Left ventricle myocardium superior (tissue), 1 donor: ENCODE measurements around the gene CDS2. TPM values are rescaled to one million over a fixed set of nuclear protein-coding genes. Genes with fewer than 3 reads are reported as not detected.

Source experiments
- ATAC-seq: fragments of 200-7000 bp; cut with Tn5 transposase; one replicate; pipeline ENCODE4 v1.9.1; 2020; ENCODE audit warnings: mild to moderate bottlenecking, moderate library complexity
- DNase-seq: peaks from one replicate; pipeline ENCODE4 v3.0.0-alpha.2; 2020
- intact Hi-C: fragments of 100-400 bp; cut with micrococcal nuclease; formaldehyde crosslinking; loops from one replicate; pipeline ENCODE4 v1.11.0; 2022
- total RNA-seq: library from RNA; stranded (reverse); fragmentation: NEBNext Ultra II Directional; extraction: Animal tissue kit (Norgen Biotek cat#: 25700); gene quantifications from one replicate; pipeline ENCODE4 v1.2.1, GENCODE V29; 2021
- donor health status: DM: no; HTN: yes; CAD: no; lungs with severe emphysema.

CDS2 gene
- total RNA-seq, 1 donor from 2014 or later: 68.9 TPM

DNA sequence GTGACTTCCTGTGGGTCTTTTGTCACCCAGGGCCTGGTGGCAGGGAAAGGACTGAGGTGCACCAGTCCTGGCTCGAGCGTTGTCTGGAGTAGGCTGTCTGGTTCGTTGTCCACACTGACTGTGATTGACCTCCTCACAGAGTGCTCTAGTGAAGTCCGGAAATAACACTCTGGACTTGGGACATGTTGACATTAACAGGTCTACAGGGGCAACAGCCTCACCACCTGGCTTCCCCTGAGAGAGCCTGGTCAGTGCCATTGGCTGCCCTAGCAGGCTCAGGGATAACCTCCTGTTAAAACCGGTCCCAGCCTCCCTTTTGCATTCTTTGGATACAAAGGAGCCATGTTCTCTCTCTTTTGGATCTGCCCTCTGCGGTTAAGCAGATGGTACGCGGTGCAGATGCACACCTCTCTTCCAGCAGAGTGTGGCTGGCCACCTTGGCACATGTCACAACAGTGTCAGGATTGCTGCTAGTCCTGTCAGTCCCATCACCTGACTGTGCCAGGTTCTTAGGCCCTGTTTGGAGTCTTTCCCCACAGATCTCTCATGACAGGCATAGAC lies 46.2 kb downstream of the CDS2 start:
- intact Hi-C loops: no loop called here
- ATAC-seq (peak; percentile 4), DNase-seq (no peak)

GRCh38 chr20:5173751-5174150 lies 46.9 kb downstream of the CDS2 start:
- ATAC-seq: no peak
- intact Hi-C loops: no loop called here
- DNase-seq: no peak

DNA sequence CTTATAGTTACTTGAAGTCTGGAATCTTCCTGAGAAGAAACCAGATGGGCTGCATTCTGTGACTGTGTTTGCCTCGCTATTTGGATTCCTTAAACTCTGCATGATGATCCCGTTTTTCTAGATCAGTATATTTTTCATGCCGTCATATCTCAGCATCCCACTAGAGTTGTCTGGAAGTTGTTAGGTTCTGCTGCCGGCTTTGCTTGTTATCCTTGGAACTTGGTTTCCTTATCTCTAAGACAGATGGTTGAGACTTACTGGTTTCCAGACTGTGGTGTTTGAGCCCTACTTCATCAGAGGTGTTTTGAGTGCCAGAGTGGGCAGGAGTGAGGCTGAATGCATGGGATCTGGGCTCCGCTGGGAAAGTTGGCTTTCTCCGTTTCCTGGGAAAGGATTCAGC lies 50.3 kb downstream of the CDS2 start:
- intact Hi-C loops: no loop called here
- no peak for DNase-seq
- no peak for ATAC-seq

DNA sequence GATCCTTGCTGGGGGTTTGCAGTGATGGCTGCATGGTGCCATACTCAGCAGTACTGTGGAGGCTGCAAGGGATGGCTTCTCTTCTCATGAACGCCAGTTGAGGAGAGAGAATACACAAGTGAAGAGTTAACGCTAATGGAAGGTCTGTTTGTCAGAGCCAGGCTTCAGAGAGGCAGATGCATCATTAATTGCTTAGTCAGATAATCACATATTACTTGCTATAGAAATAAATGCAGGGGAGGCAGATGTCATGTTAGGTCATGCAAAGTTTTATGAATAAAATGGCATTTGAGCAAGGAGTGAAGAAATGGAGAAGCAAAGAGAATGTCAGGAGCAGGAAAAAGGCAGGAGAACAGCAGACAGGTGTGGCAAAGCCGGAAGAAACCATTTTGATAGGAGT lies 51.2 kb downstream of the CDS2 start:
- intact Hi-C loops: no loop called here
- no peak for ATAC-seq
- DNase-seq: no peak

DNA sequence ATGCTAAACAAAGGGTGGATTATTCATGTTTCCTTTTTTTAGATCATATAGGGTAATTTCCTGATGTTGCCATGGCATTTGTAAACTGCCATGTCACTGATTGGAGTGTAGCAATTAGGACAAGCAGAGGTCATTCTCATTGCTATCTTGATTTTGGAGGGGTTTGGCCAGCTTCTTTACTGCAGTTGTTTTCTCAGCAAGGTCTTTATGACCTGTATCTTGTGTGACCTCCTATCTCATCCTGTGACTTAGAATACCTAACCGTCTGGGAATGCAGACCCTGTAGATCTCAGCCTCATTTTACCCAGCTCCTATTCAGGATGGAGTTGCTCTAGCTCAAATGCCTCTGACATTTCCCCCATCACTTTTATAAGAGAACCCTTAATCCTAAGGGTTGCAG lies 53.6 kb downstream of the CDS2 start:
- no peak for DNase-seq
- intact Hi-C loops: no loop called here
- no peak for ATAC-seq

DNA sequence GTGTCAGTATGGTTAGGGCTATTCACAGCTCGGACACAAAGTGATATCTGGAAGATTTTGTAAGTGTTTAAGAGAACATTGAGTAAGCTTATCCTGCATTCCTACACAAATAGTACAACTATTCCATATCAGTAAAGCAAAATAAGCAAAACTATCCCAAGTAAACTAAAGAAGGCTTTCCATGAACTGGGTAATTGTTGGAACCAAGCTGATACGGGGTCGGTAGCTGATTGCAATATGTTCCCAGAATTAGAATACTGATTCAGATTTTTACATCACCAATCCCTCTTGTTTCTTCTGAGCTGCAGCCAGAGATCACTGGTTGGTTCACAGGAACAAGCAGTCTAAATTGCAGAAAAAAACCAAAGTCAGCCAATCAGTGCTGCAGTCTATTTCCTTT lies 54.1 kb downstream of the CDS2 start:
- DNase-seq (no peak), ATAC-seq (no peak)
- intact Hi-C loops: no loop called here

DNA sequence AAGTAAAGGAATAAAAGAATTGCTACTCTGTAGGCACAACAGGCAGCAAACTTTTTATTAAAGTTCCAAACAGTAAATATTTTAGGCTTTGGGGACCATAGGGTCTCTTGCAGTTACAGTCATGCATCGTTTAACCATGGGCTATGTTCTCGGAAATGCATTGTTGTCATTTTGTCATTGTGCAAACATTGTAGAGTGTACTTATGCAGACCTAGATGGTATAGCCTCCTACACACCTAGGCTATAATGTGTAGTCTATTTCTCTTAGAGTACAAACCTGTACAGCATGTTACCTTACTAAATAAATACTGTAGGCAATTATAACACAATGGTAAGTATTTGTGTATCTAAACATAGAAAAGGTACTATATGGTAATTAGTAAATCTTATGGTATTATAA lies 54.7 kb downstream of the CDS2 start:
- ATAC-seq (no peak), DNase-seq (no peak)
- intact Hi-C loops: no loop called here

DNA sequence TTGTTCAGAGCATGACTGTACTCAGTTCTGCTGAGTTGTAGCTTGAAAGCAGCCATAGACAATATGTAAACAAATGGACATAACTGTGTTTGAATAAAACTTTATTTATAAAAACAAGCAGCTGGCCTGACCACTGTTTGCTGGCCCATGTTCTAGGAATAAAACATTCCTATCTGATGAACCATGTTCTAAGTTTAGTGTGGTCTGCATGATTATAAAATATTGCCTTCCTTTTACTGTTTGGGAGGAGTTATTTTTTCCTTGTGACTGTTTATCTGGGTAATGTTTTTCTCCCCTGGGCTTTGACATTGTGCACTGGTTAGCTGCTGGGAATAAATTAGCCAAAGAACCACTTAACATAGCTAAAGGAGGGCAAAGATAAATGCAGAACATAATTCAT lies 55.1 kb downstream of the CDS2 start:
- ATAC-seq (peak; percentile 76), DNase-seq (no peak)
- intact Hi-C loops: no loop called here

GRCh38 chr20:5182615-5183254 lies 55.9 kb downstream of the CDS2 start:
- no peak for DNase-seq
- ATAC-seq: peak; percentile 8
- intact Hi-C loops: no loop called here

DNA sequence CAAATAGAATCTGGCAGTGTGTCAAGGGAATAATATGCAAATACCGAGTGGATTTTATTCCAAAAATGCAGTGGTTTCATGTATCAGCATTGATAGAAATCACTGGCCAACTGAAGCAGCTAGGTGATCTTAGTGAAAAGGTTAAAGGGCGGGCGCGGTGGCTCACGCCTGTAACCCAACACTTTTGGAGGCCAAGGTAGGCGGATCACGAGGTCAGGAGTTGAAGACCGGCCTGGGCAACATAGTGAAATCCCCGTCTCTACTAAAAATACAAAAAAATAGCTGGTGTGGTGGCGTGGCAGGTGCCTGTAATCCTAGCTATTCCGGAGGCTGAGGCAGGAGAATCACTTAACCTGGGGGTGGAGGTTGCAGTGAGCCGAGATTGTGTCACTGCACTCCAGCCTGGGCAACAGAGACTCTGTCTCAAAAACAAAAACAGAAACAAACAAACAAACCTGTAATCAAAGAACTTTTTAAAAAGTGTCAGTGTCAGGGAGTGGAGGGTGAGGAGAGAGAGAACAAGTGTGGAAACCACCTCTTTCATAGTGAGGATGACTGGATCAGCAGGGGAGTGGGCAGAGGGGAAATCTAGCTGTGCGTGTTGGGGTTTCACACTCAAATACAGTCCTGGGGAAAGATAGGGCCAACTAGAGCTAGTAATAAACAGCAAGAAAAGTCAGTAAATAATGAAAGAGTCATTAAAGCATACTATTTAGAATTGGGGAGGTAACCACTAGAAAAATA lies 57.1 kb downstream of the CDS2 start:
- intact Hi-C loops: no loop called here
- DNase-seq: no peak
- ATAC-seq: no peak

GRCh38 chr20:5184684-5185083 lies 57.9 kb downstream of the CDS2 start:
- DNase-seq: no peak
- ATAC-seq: no peak
- intact Hi-C loops: no loop called here

GRCh38 chr20:5187122-5187521 lies 60.3 kb downstream of the CDS2 start:
- ATAC-seq (peak; percentile 24), DNase-seq (no peak)
- intact Hi-C loops: no loop called here

DNA sequence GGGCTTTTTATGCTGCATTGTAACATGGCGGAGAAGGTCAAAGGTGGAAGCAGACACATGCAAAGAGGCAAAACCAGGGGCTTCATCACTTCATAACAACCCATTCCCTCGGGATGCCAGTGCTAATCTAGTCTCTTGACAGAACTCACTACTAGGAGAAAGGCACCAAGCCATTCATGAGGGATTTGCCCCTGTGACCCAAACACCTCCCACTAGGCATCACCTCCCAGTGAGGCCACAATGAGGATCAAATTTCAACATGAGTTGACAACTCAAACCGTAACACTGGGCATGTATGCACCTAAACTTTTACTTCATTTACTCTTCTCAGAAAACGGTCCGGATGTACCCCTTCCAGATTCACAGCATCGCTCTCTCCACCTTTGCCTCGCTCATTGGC lies 61.9 kb downstream of the CDS2 start:
- ATAC-seq (no peak), DNase-seq (no peak)
- intact Hi-C loops: no loop called here

- ATAC-seq: no peak
- intact Hi-C loops: loop anchor here (5.0 kb wide), 1 partner anchor 63 kb away; the partner anchor contains the start of gene CDS2
- no peak for DNase-seq
Observed at GRCh38 chr20:5189917-5190316, 63.1 kb downstream of the CDS2 start.

DNA sequence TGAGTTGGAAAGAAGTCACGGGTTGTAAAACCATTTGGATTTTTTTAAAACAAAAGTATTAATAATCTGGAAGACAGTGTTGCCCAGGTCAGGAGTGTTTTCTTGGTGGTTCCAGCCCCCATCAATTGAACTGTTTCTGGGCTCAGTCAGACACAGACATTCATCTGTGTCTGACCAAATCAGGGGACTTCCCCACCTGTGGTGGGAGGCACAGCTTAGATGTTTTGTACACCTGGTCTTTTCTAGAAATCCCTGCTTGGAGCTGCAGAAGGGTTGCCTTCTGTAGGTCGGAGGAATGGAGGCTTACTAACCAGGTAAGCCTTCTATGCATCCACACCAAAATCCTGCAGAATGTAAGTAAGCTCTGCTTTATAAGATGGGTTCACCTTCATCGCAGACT lies 63.6 kb downstream of the CDS2 start:
- no peak for DNase-seq
- intact Hi-C loops: loop anchor here (5.0 kb wide), 1 partner anchor 63 kb away; the partner anchor contains the start of gene CDS2
- no peak for ATAC-seq

DNA sequence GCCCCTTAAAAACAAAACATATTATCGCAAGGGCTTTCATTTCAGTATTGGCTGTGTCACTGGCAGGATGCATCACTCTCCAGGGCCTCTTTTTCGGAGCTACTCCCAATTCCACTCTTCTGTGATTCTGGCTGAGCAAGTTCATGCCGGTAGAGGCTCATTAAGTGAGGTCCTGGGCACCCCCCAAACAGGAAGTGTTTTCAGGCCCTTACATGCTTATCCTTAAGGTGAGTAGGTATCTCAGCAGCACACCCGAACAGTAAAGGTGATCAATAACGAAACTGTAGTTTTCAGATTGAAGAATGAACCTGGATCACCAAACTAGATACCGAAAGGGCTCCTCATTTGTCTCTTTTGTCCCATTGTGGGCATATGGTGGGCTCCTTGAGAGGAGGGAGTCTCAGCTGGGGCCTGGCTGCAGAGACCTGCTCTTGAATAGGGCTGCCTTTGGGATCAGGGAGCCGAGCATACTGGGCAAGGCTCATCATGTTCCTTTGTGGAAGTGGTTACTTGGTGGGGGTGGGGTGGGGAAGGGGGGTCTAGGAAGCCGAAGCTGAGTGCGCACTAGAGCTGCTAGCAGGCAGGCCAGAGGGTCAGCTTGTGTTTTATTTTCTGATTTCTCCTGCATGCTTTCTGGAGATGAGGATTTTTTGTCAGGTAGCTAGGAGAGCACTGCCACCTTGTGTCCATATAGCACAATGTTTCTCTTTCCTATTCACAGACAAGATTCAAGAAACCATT lies 65.2 kb downstream of the CDS2 start:
- intact Hi-C loops: loop anchor here (5.0 kb wide), 1 partner anchor 65 kb away; the partner anchor contains the start of gene CDS2
- ATAC-seq: peak; percentile 61
- no peak for DNase-seq

- intact Hi-C loops: loop anchor here (5.0 kb wide), 1 partner anchor 66 kb away; the partner anchor contains the start of gene CDS2
- DNase-seq (no peak), ATAC-seq (no peak)
Observed at GRCh38 chr20:5192570-5193431, 66.0 kb downstream of the CDS2 start.

GRCh38 chr20:5195655-5196054 lies 68.8 kb downstream of the CDS2 start:
- no peak for ATAC-seq
- intact Hi-C loops: no loop called here
- DNase-seq: no peak

GRCh38 chr20:5196149-5196548 lies 69.3 kb downstream of the CDS2 start:
- intact Hi-C loops: no loop called here
- ATAC-seq (no peak), DNase-seq (no peak)
